ENCODE measurements around the gene EHMT2. TPM values are rescaled to one million over a fixed set of nuclear protein-coding genes. Genes with fewer than 3 reads are reported as not detected.

Gene EHMT2
- total RNA-seq, 6 experiments from 2014 or later, result 43.4 to 47.4 (median 45.9) TPM

- DNase-seq, result no peak
- Mint-ChIP-seq H3K27me3 (ENCODE audit: insufficient read depth) (peaks cover 17% of the 10 kb centered on the region), H3K9me3 (no peaks in the 10 kb centered on the region), H3K27ac (no peak overlapping the region), H3K4me3 (no peak overlapping the region), H3K4me1 (ENCODE audit: low read depth) (peaks cover 7% of the 10 kb centered on the region; the same call in 1 of the 2 replicates), H3K36me3 (ENCODE audit: low read depth) (no peaks in the 10 kb centered on the region)
- no peak for TF ChIP-seq CTCF (IDR thresholded peaks at IDR 0.05)
Measured at GRCh38 chr6:31930962-31931361, 33.5 kb upstream of the EHMT2 start.

GRCh38 chr6:31928672-31928939 lies 31.1 kb upstream of the EHMT2 start:
- DNase-seq, result no peak
- Mint-ChIP-seq H3K4me3 (no peak overlapping the region), H3K27ac (no peak overlapping the region), H3K4me1 (ENCODE audit: low read depth) (peaks cover 7% of the 10 kb centered on the region; the same call in 1 of the 2 replicates), H3K9me3 (no peaks in the 10 kb centered on the region), H3K27me3 (ENCODE audit: insufficient read depth) (peaks cover 10% of the 10 kb centered on the region; the same call in 1 of the 2 replicates), H3K36me3 (ENCODE audit: low read depth) (no peaks in the 10 kb centered on the region)
- TF ChIP-seq CTCF (IDR thresholded peaks at IDR 0.05), result no peak

- Mint-ChIP-seq H3K4me1 (ENCODE audit: low read depth) (peaks cover 7% of the 10 kb centered on the region; the same call in 1 of the 2 replicates), H3K4me3 (peak overlapping the region; percentile 54; the same call in 1 of the 2 replicates), H3K27ac (no peak overlapping the region), H3K9me3 (no peaks in the 10 kb centered on the region), H3K27me3 (ENCODE audit: insufficient read depth) (peaks cover 6% of the 10 kb centered on the region; the same call in 1 of the 2 replicates), H3K36me3 (ENCODE audit: low read depth) (no peaks in the 10 kb centered on the region)
- TF ChIP-seq CTCF (IDR thresholded peaks at IDR 0.05), result no peak
- no peak for DNase-seq
Measured at GRCh38 chr6:31927863-31928671, 30.6 kb upstream of the EHMT2 start.

- no peak within 1 kb of the TSS for H3K27ac Mint-ChIP-seq
- peak within 1 kb of the TSS; percentile 54; the same call in 1 of the 2 replicates for H3K4me3 Mint-ChIP-seq
- peaks cover 7% of the 10 kb centered on the region; the same call in 1 of the 2 replicates for H3K4me1 Mint-ChIP-seq (ENCODE audit: low read depth)
- peaks cover 4% of the 10 kb centered on the region; the same call in 1 of the 2 replicates for H3K27me3 Mint-ChIP-seq (ENCODE audit: insufficient read depth)
- no peak for TF ChIP-seq CTCF (IDR thresholded peaks at IDR 0.05)
- H3K9me3 Mint-ChIP-seq, result no peaks in the 10 kb centered on the region
- no peaks in the 10 kb centered on the region for H3K36me3 Mint-ChIP-seq (ENCODE audit: low read depth)
- DNase-seq, result no peak
Measured at GRCh38 chr6:31927242-31927862, 29.9 kb upstream of the EHMT2 start, which contains the start of gene C2. TSS of gene C2 (plus strand) at chr6:31927717. CDS start at chr6:31927753, 36 bp downstream.

GRCh38 chr6:31922942-31923341 lies 25.4 kb upstream of the EHMT2 start:
- Mint-ChIP-seq H3K27me3 (ENCODE audit: insufficient read depth) (peaks cover 6% of the 10 kb centered on the region), H3K4me3 (no peak overlapping the region), H3K36me3 (ENCODE audit: low read depth) (no peaks in the 10 kb centered on the region), H3K9me3 (no peaks in the 10 kb centered on the region), H3K27ac (no peak overlapping the region), H3K4me1 (ENCODE audit: low read depth) (peaks cover 5% of the 10 kb centered on the region; the same call in 1 of the 2 replicates)
- no peak for TF ChIP-seq CTCF (IDR thresholded peaks at IDR 0.05)
- DNase-seq, result no peak
